G401.6 (cell line): Measurements from ENCODE around the gene AHCTF1.
"Not testable (repeated sequence)": the region's sequence is repeated elsewhere in the genome, so short reads cannot be mapped to it uniquely, and the experiment has no call there.

Experiments
- FAIRE-seq: peaks from 2 replicates; lab custom pipeline; 2012; peaks lifted over from hg19 to GRCh38; lab: Jason Lieb, UNC

The AHCTF1 gene

GRCh38 chr1:246836209-246836966, 95.4 kb downstream of the AHCTF1 start:
- FAIRE-seq = no peak

GRCh38 chr1:246831543-246831942, 100.2 kb downstream of the AHCTF1 start:
- no peak for FAIRE-seq

GRCh38 chr1:246828818-246829217, 102.9 kb downstream of the AHCTF1 start:
- FAIRE-seq = no peak

GRCh38 chr1:246827396-246827795, 104.4 kb downstream of the AHCTF1 start:
- FAIRE-seq = no peak

GRCh38 chr1:246825557-246826175, 106.1 kb downstream of the AHCTF1 start:
- no peak for FAIRE-seq

- FAIRE-seq = no peak
These were observed 107.2 kb downstream of the AHCTF1 start for GRCh38 chr1:246824541-246824940.

- FAIRE-seq = not testable (repeated sequence)
These were observed 109.6 kb downstream of the AHCTF1 start for GRCh38 chr1:246822154-246822553.

- FAIRE-seq = no peak
These were observed 111.1 kb downstream of the AHCTF1 start for GRCh38 chr1:246820666-246821065.

GRCh38 chr1:246817778-246818177, 114.0 kb downstream of the AHCTF1 start:
- not testable (repeated sequence) for FAIRE-seq

- FAIRE-seq = no peak
These were observed 116.0 kb downstream of the AHCTF1 start for GRCh38 chr1:246815693-246816270.

GRCh38 chr1:246814890-246815289, 116.9 kb downstream of the AHCTF1 start:
- FAIRE-seq = no peak

GRCh38 chr1:246813325-246813724, 118.4 kb downstream of the AHCTF1 start:
- not testable (repeated sequence) for FAIRE-seq

- FAIRE-seq = no peak
These were observed 119.8 kb downstream of the AHCTF1 start for GRCh38 chr1:246811985-246812384.

- no peak for FAIRE-seq
These were observed 122.3 kb downstream of the AHCTF1 start for GRCh38 chr1:246809473-246809872.

GRCh38 chr1:246805135-246805716, 126.5 kb downstream of the AHCTF1 start:
- FAIRE-seq = no peak

GRCh38 chr1:246803883-246804282, 127.9 kb downstream of the AHCTF1 start:
- FAIRE-seq = no peak

- FAIRE-seq = no peak
These were observed 128.4 kb downstream of the AHCTF1 start for GRCh38 chr1:246803373-246803772.

- FAIRE-seq = no peak
These were observed 130.3 kb downstream of the AHCTF1 start for GRCh38 chr1:246801241-246802020.

- FAIRE-seq = no peak
These were observed 131.0 kb downstream of the AHCTF1 start for GRCh38 chr1:246800756-246801155.

- FAIRE-seq = no peak
These were observed 131.4 kb downstream of the AHCTF1 start for GRCh38 chr1:246800356-246800755.

- no peak for FAIRE-seq
These were observed 132.9 kb downstream of the AHCTF1 start for GRCh38 chr1:246798606-246799496.
